ENCODE measurements around the gene TBL1XR1.

TBL1XR1 gene

GRCh38 chr3:177061369-177061768 lies 135.9 kb downstream of the TBL1XR1 start:
- no peak for DNase-seq (ENCODE audit: low spot score)
- Histone ChIP-seq H3K9me3 (replicated peaks in 1 of 2; ENCODE audit: control insufficient read depth in 2 of 2, insufficient read depth in 1 of 2, low read depth in 1 of 2, low read length in 2 of 2) (peaks cover 0 to 2% of the 10 kb centered on the region in 2 donors), H3K4me3 (ENCODE audit: low read length in 2 of 2) (no peak overlapping the region), H3K4me1 (ENCODE audit: control insufficient read depth in 2 of 2, insufficient read depth in 1 of 2, low read depth in 1 of 2, low read length in 2 of 2) (peaks cover 5 to 12% of the 10 kb centered on the region in 2 donors), H2AFZ (ENCODE audit: low read length) (no peak overlapping the region), H4K91ac (ENCODE audit: low read depth, low read length, poor library complexity) (no peak overlapping the region), H3K79me1 (ENCODE audit: low read depth, low read length) (no peaks in the 10 kb centered on the region), H3K4me2 (ENCODE audit: insufficient read depth, low read length, poor library complexity, severe bottlenecking) (no peak overlapping the region), H3K36me3 (replicated peaks in 1 of 2; ENCODE audit: control insufficient read depth in 2 of 2, insufficient read depth in 2 of 2, low read length in 2 of 2) (peaks cover 0 to 80% of the 10 kb centered on the region in 2 donors), H3K23ac (ENCODE audit: low read depth, low read length, poor library complexity) (no peak overlapping the region), H4K8ac (ENCODE audit: low read depth, low read length) (no peak overlapping the region), H3K14ac (ENCODE audit: low read length) (no peak overlapping the region), H3K27me3 (ENCODE audit: control insufficient read depth in 3 of 3, insufficient read depth in 3 of 3, low read depth in 1 of 3, low read length in 3 of 3) (no peaks in the 10 kb centered on the region), H3K18ac (ENCODE audit: low read length) (no peak overlapping the region), H2BK15ac (ENCODE audit: low read length) (no peak overlapping the region), H3K27ac (replicated peaks; ENCODE audit: low read length) (no peak overlapping the region), H2BK12ac (ENCODE audit: low read length) (no peak overlapping the region), H2AK5ac (ENCODE audit: low read depth, low read length) (no peak overlapping the region), H2BK5ac (ENCODE audit: low read length) (no peak overlapping the region), H2BK120ac (ENCODE audit: low read depth, low read length) (no peak overlapping the region), H3K9ac (ENCODE audit: low read depth, low read length, poor library complexity) (no peak overlapping the region), H3K4ac (ENCODE audit: low read length) (no peak overlapping the region)
- no CpG with 5 or more reads among the region's 4 CpGs for WGBS, 2 donors (ENCODE audit: extremely low coverage in 2 of 2, insufficient read length in 2 of 2, insufficient replicate concordance in 1 of 2)

- H3K14ac ChIP-seq (ENCODE audit: low read length) = no peak overlapping the region
- no peak overlapping the region for H4K8ac ChIP-seq (ENCODE audit: low read depth, low read length)
- no peak overlapping the region for H2BK15ac ChIP-seq (ENCODE audit: low read length)
- no CpG with 5 or more reads among the region's 1 CpG for WGBS, 2 donors (ENCODE audit: extremely low coverage in 2 of 2, insufficient read length in 2 of 2, insufficient replicate concordance in 1 of 2)
- no peak overlapping the region for H2BK12ac ChIP-seq (ENCODE audit: low read length)
- H2AK5ac ChIP-seq (ENCODE audit: low read depth, low read length) = no peak overlapping the region
- no peak overlapping the region for H4K91ac ChIP-seq (ENCODE audit: low read depth, low read length, poor library complexity)
- H3K27me3 ChIP-seq (ENCODE audit: control insufficient read depth in 3 of 3, insufficient read depth in 3 of 3, low read depth in 1 of 3, low read length in 3 of 3) = no peaks in the 10 kb centered on the region
- no peaks in the 10 kb centered on the region for H3K79me1 ChIP-seq (ENCODE audit: low read depth, low read length)
- no peak overlapping the region for H2BK5ac ChIP-seq (ENCODE audit: low read length)
- peaks cover 0 to 77% of the 10 kb centered on the region in 2 donors for H3K36me3 ChIP-seq (replicated peaks in 1 of 2; ENCODE audit: control insufficient read depth in 2 of 2, insufficient read depth in 2 of 2, low read length in 2 of 2)
- no peak overlapping the region for H3K9ac ChIP-seq (ENCODE audit: low read depth, low read length, poor library complexity)
- no peak overlapping the region for H2AFZ ChIP-seq (ENCODE audit: low read length)
- no peak overlapping the region for H3K4ac ChIP-seq (ENCODE audit: low read length)
- H3K4me3 ChIP-seq (ENCODE audit: low read length in 2 of 2) = no peak overlapping the region
- H3K9me3 ChIP-seq (replicated peaks in 1 of 2; ENCODE audit: control insufficient read depth in 2 of 2, insufficient read depth in 1 of 2, low read depth in 1 of 2, low read length in 2 of 2) = peaks cover 0 to 2% of the 10 kb centered on the region in 2 donors
- no peak overlapping the region for H3K18ac ChIP-seq (ENCODE audit: low read length)
- H3K4me2 ChIP-seq (ENCODE audit: insufficient read depth, low read length, poor library complexity, severe bottlenecking) = no peak overlapping the region
- peaks cover 2 to 12% of the 10 kb centered on the region in 2 donors for H3K4me1 ChIP-seq (ENCODE audit: control insufficient read depth in 2 of 2, insufficient read depth in 1 of 2, low read depth in 1 of 2, low read length in 2 of 2)
- H3K23ac ChIP-seq (ENCODE audit: low read depth, low read length, poor library complexity) = no peak overlapping the region
- H3K27ac ChIP-seq (replicated peaks; ENCODE audit: low read length) = no peak overlapping the region
- no peak for DNase-seq (ENCODE audit: low spot score)
- no peak overlapping the region for H2BK120ac ChIP-seq (ENCODE audit: low read depth, low read length)
Observed at GRCh38 chr3:177060492-177060891, 136.8 kb downstream of the TBL1XR1 start.

- H2BK5ac ChIP-seq (ENCODE audit: low read length) = no peak overlapping the region
- no peak overlapping the region for H3K4me2 ChIP-seq (ENCODE audit: insufficient read depth, low read length, poor library complexity, severe bottlenecking)
- peaks cover 0 to 69% of the 10 kb centered on the region in 2 donors for H3K36me3 ChIP-seq (replicated peaks in 1 of 2; ENCODE audit: control insufficient read depth in 2 of 2, insufficient read depth in 2 of 2, low read length in 2 of 2)
- H2BK120ac ChIP-seq (ENCODE audit: low read depth, low read length) = no peak overlapping the region
- H2AK5ac ChIP-seq (ENCODE audit: low read depth, low read length) = no peak overlapping the region
- H3K4ac ChIP-seq (ENCODE audit: low read length) = no peak overlapping the region
- H3K9me3 ChIP-seq (replicated peaks in 1 of 2; ENCODE audit: control insufficient read depth in 2 of 2, insufficient read depth in 1 of 2, low read depth in 1 of 2, low read length in 2 of 2) = peaks cover 0 to 2% of the 10 kb centered on the region in 2 donors
- no peak overlapping the region for H2BK12ac ChIP-seq (ENCODE audit: low read length)
- no peak overlapping the region for H4K91ac ChIP-seq (ENCODE audit: low read depth, low read length, poor library complexity)
- H2AFZ ChIP-seq (ENCODE audit: low read length) = no peak overlapping the region
- H3K18ac ChIP-seq (ENCODE audit: low read length) = no peak overlapping the region
- H2BK15ac ChIP-seq (ENCODE audit: low read length) = no peak overlapping the region
- no peak overlapping the region for H3K9ac ChIP-seq (ENCODE audit: low read depth, low read length, poor library complexity)
- H3K14ac ChIP-seq (ENCODE audit: low read length) = no peak overlapping the region
- no peak overlapping the region for H3K27ac ChIP-seq (replicated peaks; ENCODE audit: low read length)
- no peak overlapping the region for H3K4me3 ChIP-seq (ENCODE audit: low read length in 2 of 2)
- H3K23ac ChIP-seq (ENCODE audit: low read depth, low read length, poor library complexity) = no peak overlapping the region
- no peak for DNase-seq (ENCODE audit: low spot score)
- H3K4me1 ChIP-seq (ENCODE audit: control insufficient read depth in 2 of 2, insufficient read depth in 1 of 2, low read depth in 1 of 2, low read length in 2 of 2) = peaks cover 0 to 12% of the 10 kb centered on the region in 2 donors
- H3K27me3 ChIP-seq (ENCODE audit: control insufficient read depth in 3 of 3, insufficient read depth in 3 of 3, low read depth in 1 of 3, low read length in 3 of 3) = no peaks in the 10 kb centered on the region
- no peaks in the 10 kb centered on the region for H3K79me1 ChIP-seq (ENCODE audit: low read depth, low read length)
- no peak overlapping the region for H4K8ac ChIP-seq (ENCODE audit: low read depth, low read length)
- WGBS, 2 donors (ENCODE audit: extremely low coverage in 2 of 2, insufficient read length in 2 of 2, insufficient replicate concordance in 1 of 2) = no CpG with 5 or more reads among the region's 2 CpGs
Observed at GRCh38 chr3:177058648-177059047, 138.6 kb downstream of the TBL1XR1 start.

- Histone ChIP-seq H2BK120ac (ENCODE audit: low read depth, low read length) (no peak overlapping the region), H3K9me3 (replicated peaks in 1 of 2; ENCODE audit: control insufficient read depth in 2 of 2, insufficient read depth in 1 of 2, low read depth in 1 of 2, low read length in 2 of 2) (no peaks in the 10 kb centered on the region), H3K23ac (ENCODE audit: low read depth, low read length, poor library complexity) (no peak overlapping the region), H3K27ac (replicated peaks; ENCODE audit: low read length) (no peak overlapping the region), H3K9ac (ENCODE audit: low read depth, low read length, poor library complexity) (no peak overlapping the region), H3K4ac (ENCODE audit: low read length) (no peak overlapping the region), H3K4me3 (ENCODE audit: low read length in 2 of 2) (no peak overlapping the region), H4K91ac (ENCODE audit: low read depth, low read length, poor library complexity) (no peak overlapping the region), H2BK5ac (ENCODE audit: low read length) (no peak overlapping the region), H3K36me3 (replicated peaks in 1 of 2; ENCODE audit: control insufficient read depth in 2 of 2, insufficient read depth in 2 of 2, low read length in 2 of 2) (peaks cover 0 to 70% of the 10 kb centered on the region in 2 donors), H3K14ac (ENCODE audit: low read length) (no peak overlapping the region), H3K27me3 (ENCODE audit: control insufficient read depth in 3 of 3, insufficient read depth in 3 of 3, low read depth in 1 of 3, low read length in 3 of 3) (no peaks in the 10 kb centered on the region), H4K8ac (ENCODE audit: low read depth, low read length) (no peak overlapping the region), H2BK12ac (ENCODE audit: low read length) (no peak overlapping the region), H2BK15ac (ENCODE audit: low read length) (no peak overlapping the region), H3K4me1 (ENCODE audit: control insufficient read depth in 2 of 2, insufficient read depth in 1 of 2, low read depth in 1 of 2, low read length in 2 of 2) (peaks cover 0 to 12% of the 10 kb centered on the region in 2 donors), H3K18ac (ENCODE audit: low read length) (no peak overlapping the region), H3K4me2 (ENCODE audit: insufficient read depth, low read length, poor library complexity, severe bottlenecking) (no peak overlapping the region), H3K79me1 (ENCODE audit: low read depth, low read length) (no peaks in the 10 kb centered on the region), H2AK5ac (ENCODE audit: low read depth, low read length) (no peak overlapping the region), H2AFZ (ENCODE audit: low read length) (no peak overlapping the region)
- no CpG with 5 or more reads among the region's 4 CpGs for WGBS, 2 donors (ENCODE audit: extremely low coverage in 2 of 2, insufficient read length in 2 of 2, insufficient replicate concordance in 1 of 2)
- DNase-seq (ENCODE audit: low spot score) = no peak
Observed at GRCh38 chr3:177057768-177058167, 139.5 kb downstream of the TBL1XR1 start.

Measured in neuronal stem cell (in vitro differentiated cells).